ENCODE measurements around the gene UVSSA.
"Not testable (repeated sequence)": the region's sequence is repeated elsewhere in the genome, so short reads cannot be mapped to it uniquely, and the experiment has no call there.

The UVSSA gene

GRCh38 chr4:1365271-1366178 is 18.5 kb downstream of the UVSSA start:
- DNase-seq: no peak

- no peak for DNase-seq
Measured at GRCh38 chr4:1366371-1367229, 19.6 kb downstream of the UVSSA start.

- no peak for DNase-seq
Measured at GRCh38 chr4:1367230-1367935, 20.4 kb downstream of the UVSSA start.

- no peak for DNase-seq
Measured at GRCh38 chr4:1367936-1368289, 20.9 kb downstream of the UVSSA start.

GRCh38 chr4:1368421-1369090 is 21.5 kb downstream of the UVSSA start:
- no peak for DNase-seq

GRCh38 chr4:1369091-1369450 is 22.1 kb downstream of the UVSSA start:
- no peak for DNase-seq

GRCh38 chr4:1369479-1370079 is 22.6 kb downstream of the UVSSA start:
- DNase-seq: no peak

GRCh38 chr4:1370321-1371124 is 23.5 kb downstream of the UVSSA start:
- DNase-seq: no peak

GRCh38 chr4:1371176-1372165 is 24.5 kb downstream of the UVSSA start:
- DNase-seq: no peak

- not testable (repeated sequence) for DNase-seq
Measured at GRCh38 chr4:1372576-1372975, 25.6 kb downstream of the UVSSA start.

GRCh38 chr4:1373892-1374705 is 27.1 kb downstream of the UVSSA start:
- DNase-seq: no peak

GRCh38 chr4:1374706-1375045 is 27.7 kb downstream of the UVSSA start:
- no peak for DNase-seq

GRCh38 chr4:1375051-1375721 is 28.2 kb downstream of the UVSSA start:
- DNase-seq: no peak

- no peak for DNase-seq
Measured at GRCh38 chr4:1375761-1376322, 28.8 kb downstream of the UVSSA start.

- no peak for DNase-seq
Measured at GRCh38 chr4:1376391-1376840, 29.4 kb downstream of the UVSSA start.

- DNase-seq: no peak
Measured at GRCh38 chr4:1376841-1377605, 30.0 kb downstream of the UVSSA start.

- DNase-seq: no peak
Measured at GRCh38 chr4:1377606-1378261, 30.7 kb downstream of the UVSSA start.

Data from effector CD8-positive, alpha-beta T cell (primary cell).